Liver (tissue), 3 donors: ENCODE results near the gene GALNT17.

Experiments used
- ATF3 ChIP-seq: IDR thresholded peaks from 2 replicates; pipeline ENCODE4 v1.6.1; 2016; ENCODE audit warnings: antibody characterized with exemption
- EGR1 ChIP-seq, 2 donors: IDR thresholded peaks; 2 replicates each; pipeline ENCODE4 v1.6.1; 2016 to 2018; ENCODE audit warnings: antibody characterized with exemption in 2 of 2, low read depth in 2 of 2
- FOXA1 ChIP-seq: IDR thresholded peaks from 2 replicates; pipeline ENCODE4 v1.6.1; 2016; ENCODE audit warnings: antibody characterized with exemption
- JUND ChIP-seq, 2 donors: IDR thresholded peaks; 2 replicates each; pipeline ENCODE4 v1.6.1; 2016; ENCODE audit warnings: antibody characterized with exemption in 2 of 2
- MAX ChIP-seq: IDR thresholded peaks from 2 replicates; pipeline ENCODE4 v1.6.1; 2016; ENCODE audit warnings: antibody characterized with exemption
- RAD21 ChIP-seq, 2 donors: IDR thresholded peaks; 2 replicates each; pipeline ENCODE4 v1.6.1; 2016; ENCODE audit warnings: antibody characterized with exemption in 2 of 2, mild to moderate bottlenecking in 2 of 2
- REST ChIP-seq: IDR thresholded peaks from 2 replicates; pipeline ENCODE4 v1.6.1; 2016; ENCODE audit warnings: antibody characterized with exemption, mild to moderate bottlenecking
- SP1 ChIP-seq: IDR thresholded peaks from 2 replicates; pipeline ENCODE4 v1.6.1; 2018; ENCODE audit warnings: antibody characterized with exemption, mild to moderate bottlenecking
- TAF1 ChIP-seq: conservative IDR thresholded peaks from 2 replicates; pipeline ENCODE4 v1.6.1; 2016; ENCODE audit warnings: antibody characterized with exemption, mild to moderate bottlenecking
- YY1 ChIP-seq: IDR thresholded peaks from 2 replicates; pipeline ENCODE4 v1.6.1; 2016; ENCODE audit warnings: antibody characterized with exemption, mild to moderate bottlenecking
- TF ChIP-seq, protein P1 (sequence below): fragments of 150-350 bp; IDR thresholded peaks from 2 replicates; pipeline ENCODE4 v1.5.1; 2017; ENCODE audit warnings: improper control_type of control experiment, low read depth, low read length; ENCODE audit not compliant: missing input control
- donor health status: healthy.
- donor health status: healthy.

DNA sequence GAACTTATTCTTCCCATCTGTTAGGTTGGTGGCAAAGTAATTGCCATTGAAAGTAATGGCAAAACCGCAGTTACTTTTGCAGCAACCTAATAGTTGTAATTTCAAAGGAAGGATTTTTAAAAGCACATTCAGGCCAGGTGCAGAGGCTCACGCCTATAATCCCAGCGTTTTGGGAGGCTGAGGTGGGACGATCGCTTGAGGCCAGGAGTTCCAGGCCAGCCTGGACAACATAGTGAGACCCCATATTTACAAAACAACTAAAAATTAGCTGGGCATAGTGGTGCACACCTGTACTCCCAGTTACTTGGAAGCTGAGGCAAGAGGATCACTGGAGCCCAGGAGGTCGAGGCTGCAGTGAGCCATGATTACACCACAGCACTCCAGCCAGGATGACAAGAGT is 374.9 kb downstream of the GALNT17 start:
- TF ChIP-seq, protein P1, sequence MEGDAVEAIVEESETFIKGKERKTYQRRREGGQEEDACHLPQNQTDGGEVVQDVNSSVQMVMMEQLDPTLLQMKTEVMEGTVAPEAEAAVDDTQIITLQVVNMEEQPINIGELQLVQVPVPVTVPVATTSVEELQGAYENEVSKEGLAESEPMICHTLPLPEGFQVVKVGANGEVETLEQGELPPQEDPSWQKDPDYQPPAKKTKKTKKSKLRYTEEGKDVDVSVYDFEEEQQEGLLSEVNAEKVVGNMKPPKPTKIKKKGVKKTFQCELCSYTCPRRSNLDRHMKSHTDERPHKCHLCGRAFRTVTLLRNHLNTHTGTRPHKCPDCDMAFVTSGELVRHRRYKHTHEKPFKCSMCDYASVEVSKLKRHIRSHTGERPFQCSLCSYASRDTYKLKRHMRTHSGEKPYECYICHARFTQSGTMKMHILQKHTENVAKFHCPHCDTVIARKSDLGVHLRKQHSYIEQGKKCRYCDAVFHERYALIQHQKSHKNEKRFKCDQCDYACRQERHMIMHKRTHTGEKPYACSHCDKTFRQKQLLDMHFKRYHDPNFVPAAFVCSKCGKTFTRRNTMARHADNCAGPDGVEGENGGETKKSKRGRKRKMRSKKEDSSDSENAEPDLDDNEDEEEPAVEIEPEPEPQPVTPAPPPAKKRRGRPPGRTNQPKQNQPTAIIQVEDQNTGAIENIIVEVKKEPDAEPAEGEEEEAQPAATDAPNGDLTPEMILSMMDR = no peak
- TF ChIP-seq MAX = no peak
- TF ChIP-seq EGR1 (IDR thresholded peaks at IDR 0.05; ENCODE audit: low read depth in 2 of 2) = no peak
- TF ChIP-seq TAF1 = no peak
- TF ChIP-seq RAD21 (IDR thresholded peaks at IDR 0.05) = no peak
- TF ChIP-seq YY1 = no peak
- no peak for TF ChIP-seq FOXA1
- no peak for TF ChIP-seq JUND (IDR thresholded peaks at IDR 0.05)
- no peak for TF ChIP-seq REST
- TF ChIP-seq SP1 = no peak
- no peak for TF ChIP-seq ATF3
